Mesendoderm (in vitro differentiated cells): ENCODE data around the gene TSPO2.

Experiments
- DNase-seq: peaks from one replicate; pipeline ENCODE4 v3.0.0; 2013
- H2AK5ac ChIP-seq: 2 replicates; pipeline ENCODE4 v1.6.1; 2013; ENCODE audit warnings: low read length, inconsistent platforms
- H2BK120ac ChIP-seq: 2 replicates; pipeline ENCODE4 v1.6.1; 2013; ENCODE audit warnings: low read depth, mild to moderate bottlenecking, low read length, moderate library complexity, mixed read lengths
- H2BK15ac ChIP-seq: replicated peaks from 2 replicates; pipeline ENCODE4 v1.6.1; 2013; ENCODE audit warnings: low read depth, mild to moderate bottlenecking, moderate library complexity
- H2BK5ac ChIP-seq: 2 replicates; pipeline ENCODE4 v1.6.1; 2013; ENCODE audit warnings: low read length, inconsistent platforms
- H3K18ac ChIP-seq: 2 replicates; pipeline ENCODE4 v1.6.1; 2013; ENCODE audit warnings: mild to moderate bottlenecking, low read length, mixed read lengths
- H3K23ac ChIP-seq: one replicate; pipeline ENCODE4 v1.6.1; 2013; ENCODE audit warnings: low read length
- H3K27ac ChIP-seq: 2 replicates; pipeline ENCODE4 v1.5.1; 2013; ENCODE audit warnings: low read depth, mild to moderate bottlenecking, inconsistent platforms, low read length, moderate library complexity
- H3K27me3 ChIP-seq: 2 replicates; pipeline ENCODE4 v1.6.1; 2013; ENCODE audit warnings: low read length, control low read depth, mild to moderate bottlenecking, inconsistent platforms; ENCODE audit not compliant: insufficient read depth, poor library complexity
- H3K36me3 ChIP-seq: 2 replicates; pipeline ENCODE4 v1.6.1; 2013; ENCODE audit warnings: low read length, inconsistent platforms; ENCODE audit not compliant: control insufficient read depth, insufficient read depth
- H3K4ac ChIP-seq: one replicate; pipeline ENCODE4 v1.6.1; 2013; ENCODE audit warnings: low read depth, mild to moderate bottlenecking, low read length, moderate library complexity
- H3K4me1 ChIP-seq: 2 replicates; pipeline ENCODE4 v1.6.1; 2013; ENCODE audit warnings: low read depth, low read length, inconsistent platforms; ENCODE audit not compliant: control insufficient read depth
- H3K4me2 ChIP-seq: 2 replicates; pipeline ENCODE4 v1.6.1; 2013; ENCODE audit warnings: low read length
- H3K4me3 ChIP-seq: 2 replicates; pipeline ENCODE4 v1.5.1; 2013; ENCODE audit warnings: mild to moderate bottlenecking, low read length
- H3K56ac ChIP-seq: one replicate; pipeline ENCODE4 v1.6.1; 2013; ENCODE audit warnings: low read length
- H3K79me1 ChIP-seq: 2 replicates; pipeline ENCODE4 v1.6.1; 2013; ENCODE audit warnings: low read length, inconsistent platforms
- H3K79me2 ChIP-seq: 2 replicates; pipeline ENCODE4 v1.6.1; 2013; ENCODE audit warnings: mild to moderate bottlenecking, low read length; ENCODE audit not compliant: control insufficient read depth, insufficient read depth
- H3K9ac ChIP-seq: 2 replicates; pipeline ENCODE4 v1.6.1; 2013; ENCODE audit warnings: low read length, inconsistent platforms
- H4K5ac ChIP-seq: one replicate; pipeline ENCODE4 v1.6.1; 2013; ENCODE audit warnings: low read length
- H4K8ac ChIP-seq: one replicate; pipeline ENCODE4 v1.6.1; 2013; ENCODE audit warnings: low read depth, mild to moderate bottlenecking, control low read depth, low read length, moderate library complexity
- WGBS: extraction: QIAGEN DNeasy Blood & Tissue Kit; methylation state at CpG from one replicate; pipeline ENCODE4 v1.1.7; 2013; ENCODE audit warnings: low lambda C conversion rate, missing lambda C conversion rate; ENCODE audit not compliant: insufficient coverage; ENCODE audit errors: extremely low coverage; 5-methylcytosine and 5-hydroxymethylcytosine counted together

The TSPO2 gene

GRCh38 chr6:41092421-41093140 lies 50.3 kb downstream of the TSPO2 start:
- no peak overlapping the region for H3K4me2 ChIP-seq
- H3K36me3 ChIP-seq: peaks cover 21% of the 10 kb centered on the region
- DNase-seq: peak; percentile 25
- WGBS: no CpG with 5 or more reads among the region's 4 CpGs
- no peak overlapping the region for H2AK5ac ChIP-seq
- H3K18ac ChIP-seq: no peak overlapping the region
- no peak overlapping the region for H3K27ac ChIP-seq
- H2BK5ac ChIP-seq: no peak overlapping the region
- no peak overlapping the region for H3K56ac ChIP-seq
- no peak overlapping the region for H3K4ac ChIP-seq
- no peak overlapping the region for H3K4me3 ChIP-seq
- H3K9ac ChIP-seq: no peak overlapping the region
- no peaks in the 10 kb centered on the region for H3K79me1 ChIP-seq
- H4K5ac ChIP-seq: no peak overlapping the region
- H4K8ac ChIP-seq: no peak overlapping the region
- no peaks in the 10 kb centered on the region for H3K4me1 ChIP-seq
- no peak overlapping the region for H2BK120ac ChIP-seq
- no peak overlapping the region for H2BK15ac ChIP-seq
- no peaks in the 10 kb centered on the region for H3K79me2 ChIP-seq
- no peak overlapping the region for H3K23ac ChIP-seq
- H3K27me3 ChIP-seq: no peaks in the 10 kb centered on the region

GRCh38 chr6:41093729-41094128 lies 51.5 kb downstream of the TSPO2 start:
- no peak overlapping the region for H2BK120ac ChIP-seq
- H4K5ac ChIP-seq: no peak overlapping the region
- no peak overlapping the region for H3K56ac ChIP-seq
- WGBS: no CpG with 5 or more reads among the region's 6 CpGs
- H3K4me1 ChIP-seq: no peaks in the 10 kb centered on the region
- H3K79me1 ChIP-seq: no peaks in the 10 kb centered on the region
- no peak overlapping the region for H3K9ac ChIP-seq
- no peaks in the 10 kb centered on the region for H3K79me2 ChIP-seq
- H2AK5ac ChIP-seq: no peak overlapping the region
- no peak overlapping the region for H3K4me2 ChIP-seq
- no peak for DNase-seq
- H3K27ac ChIP-seq: no peak overlapping the region
- H3K36me3 ChIP-seq: peaks cover 28% of the 10 kb centered on the region
- H3K23ac ChIP-seq: no peak overlapping the region
- H3K4me3 ChIP-seq: no peak overlapping the region
- H3K4ac ChIP-seq: no peak overlapping the region
- no peak overlapping the region for H4K8ac ChIP-seq
- no peak overlapping the region for H3K18ac ChIP-seq
- H2BK15ac ChIP-seq: no peak overlapping the region
- H3K27me3 ChIP-seq: no peaks in the 10 kb centered on the region
- H2BK5ac ChIP-seq: no peak overlapping the region
